ENCODE measurements around the gene FTCD.
"Not testable (repeated sequence)": the region's sequence is repeated elsewhere in the genome, so short reads cannot be mapped to it uniquely, and the experiment has no call there.

FTCD gene

DNA sequence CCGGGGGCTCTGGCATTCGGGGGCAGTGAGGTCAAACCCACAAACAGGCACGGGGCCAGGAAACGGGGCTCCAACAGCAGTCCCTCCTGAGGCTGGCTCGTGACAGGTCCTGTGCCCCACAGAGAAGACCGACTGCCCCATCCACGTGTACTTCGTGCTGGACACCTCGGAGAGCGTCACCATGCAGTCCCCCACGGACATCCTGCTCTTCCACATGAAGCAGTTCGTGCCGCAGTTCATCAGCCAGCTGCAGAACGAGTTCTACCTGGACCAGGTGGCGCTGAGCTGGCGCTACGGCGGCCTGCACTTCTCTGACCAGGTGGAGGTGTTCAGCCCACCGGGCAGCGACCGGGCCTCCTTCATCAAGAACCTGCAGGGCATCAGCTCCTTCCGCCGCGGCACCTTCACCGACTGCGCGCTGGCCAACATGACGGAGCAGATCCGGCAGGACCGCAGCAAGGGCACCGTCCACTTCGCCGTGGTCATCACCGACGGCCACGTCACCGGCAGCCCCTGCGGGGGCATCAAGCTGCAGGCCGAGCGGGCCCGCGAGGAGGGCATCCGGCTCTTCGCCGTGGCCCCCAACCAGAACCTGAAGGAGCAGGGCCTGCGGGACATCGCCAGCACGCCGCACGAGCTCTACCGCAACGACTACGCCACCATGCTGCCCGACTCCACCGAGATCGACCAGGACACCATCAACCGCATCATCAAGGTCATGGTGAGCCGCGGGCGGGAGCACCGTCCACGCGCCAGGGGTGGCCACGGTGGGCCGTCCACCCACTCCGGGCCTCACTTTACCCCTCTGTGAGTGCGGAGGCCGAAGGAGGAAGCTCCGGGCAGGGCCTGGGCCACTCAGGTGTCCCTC, 43.3 kb downstream of the FTCD start:
- DNase-seq (ENCODE audit: low read depth in 1 of 2, low spot score in 1 of 2), result no peak

DNA sequence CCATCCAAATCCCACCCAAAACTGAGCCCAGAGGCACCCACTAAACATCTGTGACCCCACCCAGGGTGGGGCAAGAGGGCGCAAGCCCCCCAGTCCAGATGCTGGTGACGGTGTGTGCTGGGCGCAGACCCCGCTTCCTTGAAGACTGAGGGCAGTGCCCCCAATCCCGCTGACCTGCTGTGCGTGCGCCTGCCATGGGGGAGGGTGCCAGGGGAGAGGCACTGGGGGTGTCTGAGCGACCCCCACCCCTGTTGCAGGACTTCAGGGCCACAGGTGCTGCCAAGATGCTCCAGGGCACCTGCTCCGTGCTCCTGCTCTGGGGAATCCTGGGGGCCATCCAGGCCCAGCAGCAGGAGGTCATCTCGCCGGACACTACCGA, 44.2 kb downstream of the FTCD start:
- no peak for DNase-seq (ENCODE audit: low read depth in 1 of 2, low spot score in 1 of 2)

- no peak for DNase-seq (ENCODE audit: low read depth in 1 of 2, low spot score in 1 of 2)
Observed at GRCh38 chr21:46110499-46111192, 44.7 kb downstream of the FTCD start.

DNA sequence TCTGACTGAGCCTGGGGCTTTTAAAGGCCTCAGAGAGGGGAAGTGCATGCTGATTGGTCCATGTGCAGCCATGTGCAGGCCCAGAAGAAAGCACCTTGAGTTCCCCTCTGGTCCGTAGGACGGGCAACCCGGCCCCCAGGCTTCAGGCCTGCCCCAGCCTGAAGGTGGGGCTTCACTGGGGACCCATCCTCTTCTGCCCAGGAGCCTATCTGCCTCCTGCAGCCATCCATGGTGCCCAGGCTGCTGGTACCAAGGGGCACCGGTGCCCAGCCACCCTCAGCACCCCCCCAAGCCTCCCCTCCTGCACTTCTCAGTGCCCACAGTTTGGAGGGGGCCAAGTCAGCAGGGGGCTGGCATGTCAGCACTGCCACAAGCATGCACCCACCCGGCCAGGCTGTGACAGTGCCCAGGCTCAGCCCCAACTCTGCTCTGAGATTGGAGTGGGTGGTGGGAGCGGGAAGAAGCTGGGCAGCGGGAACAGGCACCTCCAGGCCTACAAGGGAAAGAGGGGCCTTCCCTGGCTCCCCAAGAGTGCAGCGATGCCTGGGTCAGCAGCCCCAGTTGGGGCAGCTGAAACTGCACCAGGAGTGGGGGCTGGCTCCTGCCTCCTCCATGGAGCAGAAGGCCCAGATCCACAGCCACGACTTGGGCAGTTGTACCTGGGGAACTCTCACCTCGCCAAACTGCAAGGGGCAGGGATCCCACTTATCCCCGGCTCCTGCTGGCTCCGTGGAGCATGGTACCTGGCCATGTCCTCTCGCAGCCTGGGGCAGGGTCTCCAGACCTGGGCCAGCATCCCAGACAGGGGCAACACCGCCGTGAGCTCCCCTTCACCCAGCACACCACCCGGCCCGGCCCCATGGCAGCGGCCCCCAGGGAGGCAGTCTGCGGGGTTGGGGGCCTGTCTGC, 45.8 kb downstream of the FTCD start:
- DNase-seq (ENCODE audit: low read depth in 1 of 2, low spot score in 1 of 2), result no peak

GRCh38 chr21:46108827-46109312, 46.5 kb downstream of the FTCD start:
- no peak for DNase-seq (ENCODE audit: low read depth in 1 of 2, low spot score in 1 of 2)

DNA sequence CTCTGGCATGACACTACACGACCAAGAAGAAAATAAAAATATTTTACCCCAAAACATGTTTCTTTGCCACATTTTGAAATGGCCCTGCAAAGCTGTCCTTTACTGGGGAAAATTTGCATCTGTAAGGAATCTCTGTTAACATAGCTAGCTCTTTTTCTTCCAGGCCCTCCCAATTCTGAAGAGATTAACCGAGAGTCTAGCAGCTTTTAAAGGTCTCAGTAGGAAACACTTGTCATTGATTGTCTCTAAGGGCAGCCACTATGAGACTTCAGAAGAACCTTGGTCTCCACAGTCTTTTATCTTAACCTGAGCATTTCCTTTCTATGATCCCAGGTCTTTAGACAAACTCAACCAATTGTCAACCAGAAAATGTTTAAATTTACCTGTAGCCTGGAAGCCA, 48.0 kb downstream of the FTCD start:
- DNase-seq (ENCODE audit: low read depth in 1 of 2, low spot score in 1 of 2), result not testable (repeated sequence)

DNA sequence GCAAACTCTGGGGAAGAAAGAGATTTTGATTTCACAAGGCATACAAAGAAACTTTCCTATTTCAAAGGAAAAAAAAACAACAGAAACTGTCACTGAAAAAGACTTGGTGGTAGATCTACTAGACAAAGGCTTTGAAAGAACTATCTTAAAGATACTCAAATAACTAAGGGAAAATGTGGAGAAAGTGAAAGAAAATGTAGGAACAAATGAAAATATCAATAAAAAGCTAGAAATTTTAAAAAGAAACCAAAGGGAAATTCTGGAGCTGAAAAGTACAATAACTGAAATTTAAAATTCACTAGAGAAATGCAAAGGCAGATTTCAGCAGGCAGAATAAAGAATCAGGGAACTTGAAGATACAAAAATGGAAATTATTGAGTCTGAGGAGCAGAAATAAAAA, 51.3 kb downstream of the FTCD start:
- no peak for DNase-seq (ENCODE audit: low read depth in 1 of 2, low spot score in 1 of 2)

DNA sequence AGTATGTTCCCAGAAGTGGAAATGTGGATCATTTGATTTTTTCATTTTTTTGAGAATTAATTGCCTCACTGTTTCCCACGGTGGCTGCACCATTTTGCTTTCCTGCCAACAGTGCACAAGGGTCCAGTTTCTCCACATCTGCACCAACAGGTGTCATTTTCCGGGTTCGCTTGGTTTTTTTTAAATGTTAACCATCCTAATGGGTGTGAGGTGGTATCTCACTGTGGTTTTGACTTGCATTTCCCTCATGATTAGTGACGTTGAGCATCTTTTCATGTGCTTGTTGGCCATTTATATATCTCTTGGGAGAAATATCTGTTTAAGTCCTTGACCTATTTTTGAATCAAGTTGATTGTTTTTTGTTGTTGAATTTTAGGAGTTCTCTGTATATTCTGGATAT, 54.5 kb downstream of the FTCD start:
- no peak for DNase-seq (ENCODE audit: low read depth in 1 of 2, low spot score in 1 of 2)

DNA sequence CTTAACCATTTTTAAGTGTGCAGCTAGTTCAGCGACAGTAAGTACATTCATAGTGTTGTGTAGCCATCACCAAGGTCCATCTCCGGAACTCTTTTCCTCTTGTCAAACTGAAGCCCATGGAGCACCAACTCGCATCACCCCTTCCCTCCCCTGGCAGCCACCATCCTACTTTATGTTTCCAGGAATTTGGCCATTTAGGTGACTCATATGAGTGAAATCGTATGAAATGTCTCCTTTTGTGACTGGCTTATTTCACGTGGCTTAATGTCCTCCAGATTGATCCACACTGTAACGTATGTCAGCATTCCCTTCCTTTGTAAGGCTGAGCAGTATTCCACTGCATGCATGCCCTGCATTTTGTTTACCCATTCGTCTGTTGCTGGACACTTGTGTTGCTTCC, 55.0 kb downstream of the FTCD start:
- no peak for DNase-seq (ENCODE audit: low read depth in 1 of 2, low spot score in 1 of 2)

DNA sequence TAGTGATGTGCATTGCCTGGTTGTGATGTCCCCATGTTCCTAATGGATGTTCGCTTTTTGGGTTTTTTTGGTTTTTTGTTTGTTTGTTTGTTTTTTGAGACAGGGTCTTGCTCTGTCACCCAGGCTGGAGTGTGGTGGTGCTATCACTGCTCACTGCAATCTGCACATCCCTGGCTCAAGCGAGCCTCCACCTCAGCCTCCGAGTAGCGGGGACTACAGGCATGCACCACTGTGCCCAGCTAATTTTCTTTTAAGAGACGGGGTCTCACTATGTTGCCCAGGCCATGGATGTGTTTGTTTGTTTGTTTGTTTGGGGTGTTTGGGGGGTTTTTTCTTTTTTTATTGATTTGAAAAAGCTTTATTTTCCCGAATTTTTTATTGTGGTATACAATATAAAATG, 55.4 kb downstream of the FTCD start:
- DNase-seq (ENCODE audit: low read depth in 1 of 2, low spot score in 1 of 2), result no peak

GRCh38 chr21:46099476-46099875, 55.9 kb downstream of the FTCD start:
- DNase-seq (ENCODE audit: low read depth in 1 of 2, low spot score in 1 of 2), result no peak

- DNase-seq (ENCODE audit: low read depth in 1 of 2, low spot score in 1 of 2), result no peak
Observed at GRCh38 chr21:46098303-46099141, 56.9 kb downstream of the FTCD start.

GRCh38 chr21:46097336-46098293, 57.8 kb downstream of the FTCD start, which contains the start of gene COL6A2:
Gene COL6A2, plus strand, starts transcription at chr21:46098112.
- DNase-seq (ENCODE audit: low read depth in 1 of 2, low spot score in 1 of 2), result peak; percentile 22 to 58

GRCh38 chr21:46096596-46097335, 58.6 kb downstream of the FTCD start:
- DNase-seq (ENCODE audit: low read depth in 1 of 2, low spot score in 1 of 2), result no peak

DNA sequence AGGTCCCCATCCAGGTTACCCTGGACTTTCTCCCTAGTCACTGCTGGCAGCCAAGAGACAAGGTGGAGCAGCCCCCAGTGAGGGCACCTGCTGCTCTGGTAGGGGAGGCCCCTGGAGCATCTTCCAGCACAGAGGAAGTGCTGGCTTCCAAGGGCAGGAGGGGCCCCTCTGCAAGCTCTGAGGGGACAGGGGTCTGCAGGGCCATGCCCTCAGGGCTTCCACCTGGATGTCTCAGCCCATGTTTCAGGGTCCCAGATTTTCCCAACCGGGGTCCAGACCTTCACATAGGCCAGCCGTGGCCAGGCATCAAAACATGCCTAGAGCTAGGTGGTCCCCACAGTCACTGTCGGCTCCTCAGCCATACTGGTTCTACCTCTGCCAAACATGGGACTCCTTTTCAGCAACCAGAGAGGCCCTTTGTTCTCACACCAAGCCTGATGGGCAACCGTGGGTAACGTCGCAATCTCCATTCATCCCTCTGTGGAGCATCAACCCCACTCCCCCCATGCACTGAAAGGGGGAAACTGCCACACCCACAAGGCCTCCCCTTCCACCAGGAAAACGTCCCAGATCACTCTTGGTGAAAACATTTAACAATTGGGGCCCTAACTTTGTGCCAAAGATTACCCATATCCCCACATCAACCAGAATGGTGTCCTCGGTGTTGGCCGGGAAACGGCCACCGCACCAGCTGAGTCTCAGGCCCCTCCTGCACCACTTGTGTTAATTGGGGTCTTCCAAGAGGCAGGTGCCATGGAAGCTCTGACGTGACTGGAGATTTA, 59.4 kb downstream of the FTCD start:
- no peak for DNase-seq (ENCODE audit: low read depth in 1 of 2, low spot score in 1 of 2)

GRCh38 chr21:46095083-46095719, 60.2 kb downstream of the FTCD start:
- DNase-seq (ENCODE audit: low read depth in 1 of 2, low spot score in 1 of 2), result no peak

DNA sequence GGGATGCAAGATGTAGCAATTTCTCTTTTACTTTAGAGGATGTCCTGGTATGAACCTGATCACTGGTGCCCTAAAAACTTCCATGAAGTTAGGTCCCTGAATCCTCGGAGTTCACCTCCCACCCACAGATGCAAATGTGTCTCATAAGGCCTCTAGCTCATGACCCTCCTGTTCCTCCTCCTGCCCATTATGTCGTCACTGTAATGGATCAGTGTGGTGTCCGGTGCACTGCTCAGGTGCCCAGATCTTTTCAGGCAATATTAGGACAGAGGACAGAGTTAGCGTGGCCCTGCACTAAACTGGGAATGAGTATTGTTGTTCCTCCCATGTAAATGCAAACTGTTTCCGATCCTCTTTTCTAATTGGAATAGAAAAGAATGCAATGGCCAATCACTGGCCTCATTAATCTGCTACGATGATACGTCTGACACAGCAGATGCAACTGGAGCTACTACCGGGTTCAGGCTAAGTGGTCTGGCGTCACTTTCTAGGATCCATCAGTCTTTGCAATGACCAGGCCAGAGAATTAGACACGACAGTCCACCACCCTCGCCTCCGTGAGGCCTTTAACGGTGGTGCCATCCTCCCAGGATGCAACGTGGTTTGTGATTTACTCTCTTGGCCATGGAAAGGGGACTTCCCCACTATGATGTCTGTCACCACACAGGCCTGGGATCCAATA, 60.8 kb downstream of the FTCD start:
- no peak for DNase-seq (ENCODE audit: low read depth in 1 of 2, low spot score in 1 of 2)
